ENCODE results near the gene BICRA.

BICRA gene

DNA sequence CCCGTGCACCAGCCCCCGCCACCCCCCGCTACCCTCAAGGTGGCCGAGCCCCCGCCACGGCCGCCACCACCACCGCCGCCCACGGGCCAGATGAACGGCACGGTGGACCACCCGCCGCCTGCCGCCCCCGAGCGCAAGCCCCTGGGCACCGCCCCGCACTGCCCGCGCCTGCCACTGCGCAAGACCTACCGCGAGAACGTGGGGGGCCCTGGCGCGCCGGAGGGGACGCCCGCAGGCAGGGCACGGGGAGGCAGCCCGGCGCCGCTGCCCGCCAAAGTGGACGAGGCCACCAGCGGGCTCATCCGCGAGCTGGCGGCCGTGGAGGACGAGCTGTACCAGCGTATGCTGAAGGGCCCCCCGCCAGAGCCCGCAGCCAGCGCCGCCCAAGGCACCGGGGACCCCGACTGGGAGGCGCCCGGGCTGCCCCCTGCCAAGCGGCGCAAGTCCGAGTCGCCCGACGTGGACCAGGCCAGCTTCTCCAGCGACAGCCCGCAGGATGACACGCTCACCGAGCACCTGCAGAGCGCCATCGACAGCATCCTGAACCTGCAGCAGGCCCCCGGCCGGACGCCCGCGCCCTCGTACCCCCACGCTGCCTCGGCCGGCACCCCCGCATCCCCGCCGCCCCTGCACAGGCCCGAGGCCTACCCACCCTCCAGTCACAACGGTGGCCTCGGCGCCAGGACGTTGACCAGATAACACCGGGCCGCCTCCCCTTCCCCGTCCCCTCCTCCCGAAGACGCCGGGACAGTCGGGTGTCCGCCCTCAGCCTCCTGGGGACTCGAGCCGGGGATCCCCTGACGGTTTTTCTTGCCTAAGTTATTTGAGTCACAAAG lies 93.0 kb downstream of the BICRA start:
- H3K9me3 ChIP-seq (ENCODE audit: low read depth, low read length): no peaks in the 10 kb centered on the region
- no peak overlapping the region for H3K27ac ChIP-seq
- no peak for DNase-seq (ENCODE audit: low read depth, low spot score)
- H3K4me3 ChIP-seq: no peak overlapping the region
- TF ChIP-seq FOXP2 (optimal IDR thresholded peaks at IDR 0.05; ENCODE audit: control extremely low read depth, extremely low read length, insufficient read depth): no peak
- TF ChIP-seq POLR2AphosphoS5 (IDR thresholded peaks at IDR 0.05; ENCODE audit: borderline replicate concordance, low read depth, low read length): no peak
- TF ChIP-seq EZH2 (IDR thresholded peaks at IDR 0.05): no peak
- peaks cover 15% of the 10 kb centered on the region; the same call in 1 of the 2 replicates for H3K36me3 ChIP-seq (ENCODE audit: insufficient read depth, low read length)
- H3K9ac ChIP-seq (ENCODE audit: insufficient read length): no peak overlapping the region

- TF ChIP-seq POLR2AphosphoS5 (IDR thresholded peaks at IDR 0.05; ENCODE audit: borderline replicate concordance, low read depth, low read length) (no peak), EZH2 (IDR thresholded peaks at IDR 0.05) (no peak), FOXP2 (optimal IDR thresholded peaks at IDR 0.05; ENCODE audit: control extremely low read depth, extremely low read length, insufficient read depth) (no peak)
- H3K9me3 ChIP-seq (ENCODE audit: low read depth, low read length): no peaks in the 10 kb centered on the region
- H3K36me3 ChIP-seq (ENCODE audit: insufficient read depth, low read length): peaks cover 15% of the 10 kb centered on the region; the same call in 1 of the 2 replicates
- H3K9ac ChIP-seq (ENCODE audit: insufficient read length): no peak overlapping the region
- DNase-seq (ENCODE audit: low read depth, low spot score): no peak
- H3K27ac ChIP-seq: no peak overlapping the region
- H3K4me3 ChIP-seq: no peak overlapping the region
These were observed 93.7 kb downstream of the BICRA start for GRCh38 chr19:47702671-47703070.

DNA sequence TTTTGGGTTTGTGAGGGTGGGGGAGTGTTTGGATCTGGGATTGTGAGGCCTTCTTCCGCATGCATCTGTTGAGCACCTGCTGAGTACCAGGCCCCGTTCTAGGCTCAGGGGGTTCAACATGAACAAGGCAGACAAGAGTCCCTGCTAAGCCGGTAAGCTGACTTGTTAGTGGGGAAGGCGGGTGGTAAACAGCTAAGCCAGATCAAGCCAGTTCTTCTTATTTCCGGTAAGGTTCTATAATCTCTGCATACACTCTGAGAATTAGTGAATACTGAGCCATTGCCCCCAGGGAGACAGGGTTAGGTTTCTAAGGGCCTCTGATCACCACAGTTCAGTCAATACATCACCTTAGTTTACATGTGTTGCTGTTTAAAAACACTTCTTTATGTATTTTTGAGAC lies 94.4 kb downstream of the BICRA start:
- no peak for TF ChIP-seq FOXP2 (optimal IDR thresholded peaks at IDR 0.05; ENCODE audit: control extremely low read depth, extremely low read length, insufficient read depth)
- TF ChIP-seq POLR2AphosphoS5 (IDR thresholded peaks at IDR 0.05; ENCODE audit: borderline replicate concordance, low read depth, low read length): no peak
- TF ChIP-seq EZH2 (IDR thresholded peaks at IDR 0.05): no peak
- Histone ChIP-seq H3K4me3 (no peak overlapping the region), H3K36me3 (ENCODE audit: insufficient read depth, low read length) (peaks cover 15% of the 10 kb centered on the region; the same call in 1 of the 2 replicates), H3K27ac (peak overlapping the region; percentile 42; the same call in 1 of the 2 replicates), H3K9me3 (ENCODE audit: low read depth, low read length) (no peaks in the 10 kb centered on the region), H3K9ac (ENCODE audit: insufficient read length) (no peak overlapping the region)
- DNase-seq (ENCODE audit: low read depth, low spot score): no peak

- no peak for DNase-seq (ENCODE audit: low read depth, low spot score)
- Histone ChIP-seq H3K36me3 (ENCODE audit: insufficient read depth, low read length) (peaks cover 12% of the 10 kb centered on the region; the same call in 1 of the 2 replicates), H3K9ac (ENCODE audit: insufficient read length) (no peak overlapping the region), H3K4me3 (no peak overlapping the region), H3K9me3 (ENCODE audit: low read depth, low read length) (no peaks in the 10 kb centered on the region), H3K27ac (no peak overlapping the region)
- TF ChIP-seq POLR2AphosphoS5 (IDR thresholded peaks at IDR 0.05; ENCODE audit: borderline replicate concordance, low read depth, low read length): no peak
- no peak for TF ChIP-seq EZH2 (IDR thresholded peaks at IDR 0.05)
These were observed 95.1 kb downstream of the BICRA start for GRCh38 chr19:47704024-47704423.

DNA sequence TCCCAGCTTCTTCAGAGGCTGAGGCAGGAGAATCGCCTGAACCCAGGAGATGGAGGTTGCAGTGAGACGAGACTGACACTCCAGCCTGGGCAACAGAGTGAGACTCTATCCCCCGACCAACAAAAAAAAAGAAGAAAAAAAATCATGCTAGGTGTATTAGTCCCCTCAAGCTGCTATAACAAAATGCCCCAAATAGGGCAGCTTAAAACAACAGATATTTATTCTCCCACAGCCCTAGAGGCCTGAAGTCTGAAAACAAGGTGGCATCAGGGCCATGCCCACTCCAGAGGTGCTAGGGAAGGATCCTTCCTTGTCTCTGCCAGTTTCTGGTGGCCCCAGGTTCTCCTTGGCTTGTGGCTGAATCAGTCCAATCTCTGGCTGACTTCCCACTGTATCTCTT lies 95.7 kb downstream of the BICRA start:
- H3K27ac ChIP-seq: no peak overlapping the region
- TF ChIP-seq FOXP2 (optimal IDR thresholded peaks at IDR 0.05; ENCODE audit: control extremely low read depth, extremely low read length, insufficient read depth): no peak
- no peak for TF ChIP-seq EZH2 (IDR thresholded peaks at IDR 0.05)
- TF ChIP-seq POLR2AphosphoS5 (IDR thresholded peaks at IDR 0.05; ENCODE audit: borderline replicate concordance, low read depth, low read length): no peak

DNA sequence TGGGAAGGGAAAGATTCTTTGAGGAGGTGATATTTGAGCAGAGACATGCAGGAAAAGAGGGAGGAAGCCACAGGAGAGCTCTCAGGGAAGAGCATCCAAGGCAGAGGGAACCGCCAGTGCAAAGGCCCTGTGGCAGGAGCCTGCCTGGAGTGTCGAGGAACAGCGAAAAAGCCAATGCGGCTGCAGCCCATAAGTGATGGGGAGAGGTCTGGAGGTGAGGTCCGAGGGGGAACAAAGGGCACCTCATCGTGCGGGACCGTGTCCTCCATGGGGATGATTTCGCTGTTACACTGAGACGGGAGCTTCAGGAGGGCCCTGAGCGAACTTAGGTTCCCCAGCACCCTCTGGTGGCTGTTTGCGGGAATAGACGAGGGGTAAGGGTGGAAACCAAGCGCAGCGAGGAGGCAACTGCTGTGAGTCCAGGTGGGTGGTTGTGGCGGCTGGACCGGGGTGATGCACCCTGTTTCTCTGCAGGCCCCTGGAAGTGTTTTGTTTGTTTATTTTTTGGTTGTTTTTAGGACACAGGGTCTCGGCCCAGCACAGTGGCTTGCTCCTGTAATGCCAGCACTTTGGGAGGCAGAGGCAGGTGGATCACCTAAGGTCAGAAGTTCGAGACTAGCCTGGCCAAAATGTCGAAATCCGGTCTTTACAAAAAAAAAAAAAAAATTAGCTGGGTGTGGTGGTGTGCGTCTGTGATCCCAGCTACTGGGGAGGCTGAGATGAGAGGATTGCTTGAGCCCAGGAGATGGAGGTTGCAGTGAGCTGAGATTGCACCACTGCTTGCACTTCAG lies 98.4 kb downstream of the BICRA start:
- no peak overlapping the region for H3K9ac ChIP-seq (ENCODE audit: insufficient read length)
- H3K9me3 ChIP-seq (ENCODE audit: low read depth, low read length): no peaks in the 10 kb centered on the region
- no peak overlapping the region for H3K4me3 ChIP-seq
- no peaks in the 10 kb centered on the region for H3K36me3 ChIP-seq (ENCODE audit: insufficient read depth, low read length)
- H3K27ac ChIP-seq: no peak overlapping the region
- TF ChIP-seq POLR2AphosphoS5 (IDR thresholded peaks at IDR 0.05; ENCODE audit: borderline replicate concordance, low read depth, low read length) (no peak), EZH2 (IDR thresholded peaks at IDR 0.05) (no peak), FOXP2 (optimal IDR thresholded peaks at IDR 0.05; ENCODE audit: control extremely low read depth, extremely low read length, insufficient read depth) (no peak)
- DNase-seq (ENCODE audit: low read depth, low spot score): no peak

More for the DNA sequence above, 95.7 kb downstream of the BICRA start:
- Histone ChIP-seq H3K9me3 (ENCODE audit: low read depth, low read length) (no peaks in the 10 kb centered on the region), H3K9ac (ENCODE audit: insufficient read length) (no peak overlapping the region), H3K36me3 (ENCODE audit: insufficient read depth, low read length) (peaks cover 11% of the 10 kb centered on the region; the same call in 1 of the 2 replicates), H3K4me3 (no peak overlapping the region)
- no peak for DNase-seq (ENCODE audit: low read depth, low spot score)

GRCh38 chr19:47711652-47712242 lies 102.8 kb downstream of the BICRA start:
- no peak for DNase-seq (ENCODE audit: low read depth, low spot score)
- Histone ChIP-seq H3K9ac (ENCODE audit: insufficient read length) (no peak overlapping the region), H3K27ac (no peak overlapping the region), H3K36me3 (ENCODE audit: insufficient read depth, low read length) (no peaks in the 10 kb centered on the region), H3K4me3 (no peak overlapping the region), H3K9me3 (ENCODE audit: low read depth, low read length) (no peaks in the 10 kb centered on the region)
- TF ChIP-seq POLR2AphosphoS5 (IDR thresholded peaks at IDR 0.05; ENCODE audit: borderline replicate concordance, low read depth, low read length): no peak
- TF ChIP-seq EZH2 (IDR thresholded peaks at IDR 0.05): no peak

Measured in SK-N-MC (cell line).